ENCODE measurements around the gene TMEM255A.
A peak's percentile ranks its signal among the peaks of the same experiment; 100 is the strongest.
"Not testable (repeated sequence)": the region's sequence is repeated elsewhere in the genome, so short reads cannot be mapped to it uniquely, and the experiment has no call there.

The TMEM255A gene

DNA sequence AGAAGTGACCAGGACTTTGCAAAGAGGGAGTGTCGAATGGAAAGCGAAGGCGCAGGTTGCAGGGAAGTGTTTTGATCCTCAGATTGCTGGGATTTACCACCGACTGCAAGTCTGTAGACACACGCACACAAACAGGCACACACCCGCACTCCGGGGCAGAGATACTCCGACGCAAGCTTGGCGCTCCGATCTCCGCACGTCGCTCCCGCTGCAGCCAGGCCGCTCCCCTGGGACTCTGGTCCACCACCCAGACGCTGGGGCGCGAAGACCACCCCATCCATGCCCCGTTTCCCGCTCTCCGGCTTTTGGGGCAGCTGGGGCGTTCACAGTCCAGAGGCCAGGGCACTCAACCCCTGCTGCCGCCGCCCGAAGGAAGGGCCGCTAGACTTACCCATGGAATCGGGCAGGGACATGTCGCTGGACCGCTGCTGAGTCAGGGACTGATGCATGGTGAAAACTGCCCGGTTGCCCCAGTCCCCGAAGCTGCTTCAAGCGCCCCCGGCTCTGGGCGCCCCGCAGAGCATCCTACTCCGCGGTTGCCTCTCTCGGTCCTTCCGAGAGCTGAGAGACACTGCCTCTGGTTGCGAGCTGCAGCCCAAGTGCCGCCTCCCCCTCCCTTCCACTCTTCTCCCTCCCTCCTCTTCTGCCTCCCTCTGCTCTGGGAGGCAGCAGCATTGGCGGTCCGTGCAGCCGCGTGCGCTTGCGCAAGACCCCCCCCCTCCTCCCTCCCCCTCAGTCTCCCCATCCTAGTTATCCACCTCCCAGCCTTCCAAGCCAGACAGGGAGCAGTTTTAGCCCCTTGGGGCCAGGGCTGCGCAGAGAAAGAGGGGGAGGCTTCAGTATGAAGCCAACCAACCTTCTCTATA lies at the start of gene TMEM255A:
TSS of gene TMEM255A (minus strand) at position 601 of the 866 bp plus-strand sequence. CDS start at position 449, 152 bp downstream.
- DNase-seq (ENCODE audit: low spot score) = no peak

GRCh38 chrX:120358737-120359456 lies 47.6 kb upstream of the TMEM255A start:
- peak; percentile 74 for DNase-seq (ENCODE audit: low spot score)

GRCh38 chrX:120357186-120357585 lies 45.9 kb upstream of the TMEM255A start:
- DNase-seq (ENCODE audit: low spot score) = no peak

GRCh38 chrX:120356084-120356483 lies 44.8 kb upstream of the TMEM255A start:
- no peak for DNase-seq (ENCODE audit: low spot score)

DNA sequence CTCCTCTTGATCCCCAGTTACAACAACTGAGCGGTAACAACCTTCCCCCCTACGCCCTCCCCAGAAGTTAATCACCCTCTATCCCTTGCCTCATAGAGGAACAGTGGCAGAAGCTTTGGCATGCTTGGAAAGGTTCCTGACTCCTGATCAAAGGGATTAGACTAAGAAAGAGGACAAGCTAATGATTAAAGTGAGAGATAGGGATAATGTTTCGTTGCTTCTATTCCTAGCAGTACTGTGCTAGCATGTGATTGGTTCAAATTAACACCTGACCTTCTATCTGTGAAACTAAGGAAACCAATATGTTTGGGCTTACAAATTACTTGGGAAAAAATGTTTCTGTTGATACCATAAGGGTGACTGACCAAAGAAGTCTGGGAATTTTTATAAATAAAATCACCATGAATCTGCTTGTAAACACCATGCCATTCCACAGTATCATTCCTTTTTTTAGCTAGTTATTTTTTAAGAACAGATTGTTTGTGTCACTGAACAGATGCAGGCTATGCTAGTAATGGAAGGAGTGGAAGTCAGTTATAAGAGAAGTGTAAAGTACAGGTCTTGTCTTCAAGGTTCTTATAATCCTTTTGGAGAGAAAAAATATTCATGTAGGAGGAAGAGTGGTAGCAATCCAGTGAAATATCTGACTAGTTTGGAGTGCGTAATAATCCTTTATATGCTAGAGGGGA lies 39.3 kb upstream of the TMEM255A start:
- no peak for DNase-seq (ENCODE audit: low spot score)

GRCh38 chrX:120344566-120344965 lies 33.3 kb upstream of the TMEM255A start:
- DNase-seq (ENCODE audit: low spot score) = not testable (repeated sequence)

- DNase-seq (ENCODE audit: low spot score) = no peak
These were observed 25.6 kb upstream of the TMEM255A start for GRCh38 chrX:120336899-120337298.

- peak; percentile 48 for DNase-seq (ENCODE audit: low spot score)
These were observed 24.0 kb upstream of the TMEM255A start for GRCh38 chrX:120335289-120335688.

GRCh38 chrX:120334603-120335002 lies 23.3 kb upstream of the TMEM255A start:
- DNase-seq (ENCODE audit: low spot score) = no peak

- DNase-seq (ENCODE audit: low spot score) = no peak
These were observed 22.9 kb upstream of the TMEM255A start for GRCh38 chrX:120334151-120334550.

GRCh38 chrX:120332394-120332793 lies 21.1 kb upstream of the TMEM255A start:
- DNase-seq (ENCODE audit: low spot score) = no peak

DNA sequence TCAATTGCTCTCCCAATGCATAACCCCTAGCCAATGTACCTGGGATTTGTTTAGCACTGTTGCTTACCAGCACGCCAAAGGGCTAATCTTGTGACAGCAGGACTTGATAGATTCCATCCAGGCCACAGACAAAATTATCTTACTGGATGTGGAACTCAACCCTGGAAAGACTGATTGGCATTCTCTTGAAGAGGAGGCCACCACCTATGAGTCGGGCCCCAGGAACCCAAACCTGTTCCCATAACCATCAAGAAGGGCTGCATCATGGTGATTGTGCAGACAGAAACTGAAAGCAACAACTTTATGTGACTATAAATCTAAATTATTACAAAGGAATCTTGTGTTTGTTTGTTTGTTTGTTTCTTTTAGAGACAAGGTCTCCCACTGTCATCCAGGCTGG lies 19.9 kb upstream of the TMEM255A start:
- no peak for DNase-seq (ENCODE audit: low spot score)

- no peak for DNase-seq (ENCODE audit: low spot score)
These were observed 10.4 kb upstream of the TMEM255A start for GRCh38 chrX:120321520-120322281.

DNA sequence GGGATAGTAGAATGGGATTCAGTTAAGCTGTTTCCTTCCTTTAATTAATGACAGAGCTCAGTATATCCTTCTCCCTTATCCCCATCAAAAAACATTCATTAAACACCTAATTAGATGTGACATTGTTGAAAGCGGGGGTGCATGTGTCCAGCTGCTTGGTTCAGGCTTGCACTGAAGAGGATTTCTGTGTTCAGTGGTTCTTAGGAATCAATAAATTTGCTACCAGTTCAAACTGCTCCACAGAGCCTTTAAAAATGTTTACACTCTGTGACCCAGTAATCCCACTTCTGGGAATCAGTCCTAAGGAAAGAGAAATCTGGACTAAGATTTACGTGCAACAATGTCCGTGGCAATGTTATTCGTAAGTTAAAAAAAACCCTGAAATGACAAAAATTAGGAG lies 7.2 kb upstream of the TMEM255A start:
- no peak for DNase-seq (ENCODE audit: low spot score)

GRCh38 chrX:120316587-120317283 lies 5.5 kb upstream of the TMEM255A start:
- DNase-seq (ENCODE audit: low spot score) = peak; percentile 54

GRCh38 chrX:120315776-120316175 lies 4.5 kb upstream of the TMEM255A start:
- DNase-seq (ENCODE audit: low spot score) = no peak

- no peak for DNase-seq (ENCODE audit: low spot score)
These were observed 434 bp upstream of the TMEM255A start for GRCh38 chrX:120311727-120312063.

GRCh38 chrX:120309873-120310705 lies 1.2 kb downstream of the TMEM255A start:
- no peak for DNase-seq (ENCODE audit: low spot score)

- no peak for DNase-seq (ENCODE audit: low spot score)
These were observed 2.0 kb downstream of the TMEM255A start for GRCh38 chrX:120308959-120309872.
